Neural progenitor cell (in vitro differentiated cells): ENCODE results near the gene MBD1.

Experiments used
- CTCF ChIP-seq: fragments of 200-600 bp; sonication (generic); IDR thresholded peaks from 2 replicates; pipeline ENCODE4 v1.5.1; 2017; ENCODE audit warnings: antibody characterized with exemption, mild to moderate bottlenecking
- EZH2 ChIP-seq: fragments of 200-600 bp; sonication (generic); IDR thresholded peaks from 2 replicates; pipeline ENCODE4 v1.6.1; 2017; ENCODE audit warnings: antibody characterized with exemption, mild to moderate bottlenecking, moderate library complexity
- EZH2phosphoT487 ChIP-seq: fragments of 200-600 bp; sonication (generic); IDR thresholded peaks from 2 replicates; pipeline ENCODE4 v1.6.1; 2017; ENCODE audit warnings: antibody characterized with exemption

- no peak for TF ChIP-seq EZH2
- no peak for TF ChIP-seq CTCF
- no peak for TF ChIP-seq EZH2phosphoT487
Measured at GRCh38 chr18:50276452-50276851, 4.9 kb downstream of the MBD1 start.
